HepG2 (cell line): ENCODE results near the gene HABP2.

ENCODE experiments used
- EZH2 ChIP-seq: conservative IDR thresholded peaks from 2 replicates; pipeline ENCODE4 v1.6.1; 2012; ENCODE audit warnings: mild to moderate bottlenecking, low read depth, low read length, moderate library complexity
- KLF6 ChIP-seq: IDR thresholded peaks from 2 replicates; pipeline ENCODE4 v1.8.0; 2016; ENCODE audit warnings: missing biosample characterization, missing genetic modification reagents
- MYC ChIP-seq: sonication (generic); formaldehyde crosslinking; IDR thresholded peaks from 2 replicates; pipeline ENCODE4 v1.9.0; 2021; ENCODE audit warnings: missing genetic modification reagents, borderline replicate concordance
- POLR2A ChIP-seq, 2 experiments: IDR thresholded peaks; 2 replicates each; pipeline ENCODE4 v1.6.1; 2011; ENCODE audit warnings: low read depth in 2 of 2, low read length in 2 of 2, mild to moderate bottlenecking in 1 of 2, moderate library complexity in 1 of 2; ENCODE audit not compliant: insufficient read depth in 1 of 2
- U2AF2 ChIP-seq: fragments of 200-400 bp; formaldehyde crosslinking; IDR thresholded peaks from 2 replicates; pipeline ENCODE4 v1.6.1; 2017; ENCODE audit warnings: low read depth, mild to moderate bottlenecking, low read length
- ZNF10 ChIP-seq: sonication (generic); formaldehyde crosslinking; IDR thresholded peaks from 2 replicates; pipeline ENCODE4 v1.4.0; 2020; ENCODE audit warnings: mild to moderate bottlenecking, low read depth, missing genetic modification reagents, borderline replicate concordance
- TF ChIP-seq, protein P1 (sequence below): sonication (generic); formaldehyde crosslinking; IDR thresholded peaks from 2 replicates; pipeline ENCODE4 v1.5.0; 2020; ENCODE audit warnings: missing genetic modification reagents
- TF ChIP-seq, protein P2 (sequence below): sonication (generic); formaldehyde crosslinking; IDR thresholded peaks from 2 replicates; pipeline ENCODE4 v1.4.0; 2020; ENCODE audit warnings: missing genetic modification reagents
- TF ChIP-seq, protein P3 (sequence below): sonication (generic); formaldehyde crosslinking; IDR thresholded peaks from 2 replicates; pipeline ENCODE4 v1.4.0; 2020; ENCODE audit warnings: mild to moderate bottlenecking, missing genetic modification reagents, borderline replicate concordance
- TF ChIP-seq, protein P4 (sequence below): sonication (generic); formaldehyde crosslinking; conservative IDR thresholded peaks from 2 replicates; pipeline ENCODE4 v1.4.0; 2020; ENCODE audit warnings: missing genetic modification reagents

DNA sequence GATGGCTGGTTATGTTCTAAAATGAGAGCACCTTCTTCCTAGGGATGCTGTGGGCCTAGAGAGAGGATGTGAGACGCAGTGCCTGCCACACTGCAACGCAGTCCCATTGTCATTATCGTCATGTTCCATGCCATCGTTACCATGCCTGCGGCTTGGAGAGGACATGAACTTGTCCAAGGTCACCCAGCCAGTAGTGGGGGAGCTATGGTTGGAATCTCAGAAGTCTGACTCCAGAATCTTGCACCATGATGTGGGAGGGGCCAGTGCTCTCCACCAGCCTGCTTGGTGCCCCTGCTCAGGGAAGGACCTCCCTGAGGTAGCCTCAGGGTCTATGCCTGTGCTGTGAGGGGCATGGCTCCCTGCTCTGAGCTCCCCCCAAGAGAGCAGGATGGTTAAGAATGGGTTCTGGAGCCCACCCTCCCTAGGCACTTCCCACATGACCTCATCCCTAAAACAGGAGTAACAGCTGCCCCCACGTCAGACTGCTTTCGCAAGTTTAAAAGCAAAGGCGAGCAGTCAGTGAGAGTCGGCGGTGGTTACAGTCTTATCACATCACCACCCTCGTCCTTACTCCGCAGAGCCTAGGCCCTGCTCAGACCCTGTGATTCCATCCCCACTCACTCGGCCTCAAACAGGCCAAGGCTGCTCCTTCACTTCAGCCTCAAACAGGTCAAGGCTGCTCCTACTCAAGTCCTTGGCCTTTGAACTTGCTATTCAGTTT lies 50.4 kb downstream of the HABP2 start:
- no peak for TF ChIP-seq POLR2A (IDR thresholded peaks at IDR 0.05; ENCODE audit: insufficient read depth in 1 of 2, low read depth in 2 of 2, low read length in 2 of 2)
- TF ChIP-seq MYC: no peak
- TF ChIP-seq, protein P1, sequence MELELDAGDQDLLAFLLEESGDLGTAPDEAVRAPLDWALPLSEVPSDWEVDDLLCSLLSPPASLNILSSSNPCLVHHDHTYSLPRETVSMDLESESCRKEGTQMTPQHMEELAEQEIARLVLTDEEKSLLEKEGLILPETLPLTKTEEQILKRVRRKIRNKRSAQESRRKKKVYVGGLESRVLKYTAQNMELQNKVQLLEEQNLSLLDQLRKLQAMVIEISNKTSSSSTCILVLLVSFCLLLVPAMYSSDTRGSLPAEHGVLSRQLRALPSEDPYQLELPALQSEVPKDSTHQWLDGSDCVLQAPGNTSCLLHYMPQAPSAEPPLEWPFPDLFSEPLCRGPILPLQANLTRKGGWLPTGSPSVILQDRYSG (CRISPR knock-in tag): no peak
- TF ChIP-seq, protein P2, sequence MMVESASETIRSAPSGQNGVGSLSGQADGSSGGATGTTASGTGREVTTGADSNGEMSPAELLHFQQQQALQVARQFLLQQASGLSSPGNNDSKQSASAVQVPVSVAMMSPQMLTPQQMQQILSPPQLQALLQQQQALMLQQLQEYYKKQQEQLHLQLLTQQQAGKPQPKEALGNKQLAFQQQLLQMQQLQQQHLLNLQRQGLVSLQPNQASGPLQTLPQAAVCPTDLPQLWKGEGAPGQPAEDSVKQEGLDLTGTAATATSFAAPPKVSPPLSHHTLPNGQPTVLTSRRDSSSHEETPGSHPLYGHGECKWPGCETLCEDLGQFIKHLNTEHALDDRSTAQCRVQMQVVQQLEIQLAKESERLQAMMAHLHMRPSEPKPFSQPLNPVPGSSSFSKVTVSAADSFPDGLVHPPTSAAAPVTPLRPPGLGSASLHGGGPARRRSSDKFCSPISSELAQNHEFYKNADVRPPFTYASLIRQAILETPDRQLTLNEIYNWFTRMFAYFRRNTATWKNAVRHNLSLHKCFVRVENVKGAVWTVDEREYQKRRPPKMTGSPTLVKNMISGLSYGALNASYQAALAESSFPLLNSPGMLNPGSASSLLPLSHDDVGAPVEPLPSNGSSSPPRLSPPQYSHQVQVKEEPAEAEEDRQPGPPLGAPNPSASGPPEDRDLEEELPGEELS: no peak
- TF ChIP-seq EZH2: no peak
- TF ChIP-seq, protein P3, sequence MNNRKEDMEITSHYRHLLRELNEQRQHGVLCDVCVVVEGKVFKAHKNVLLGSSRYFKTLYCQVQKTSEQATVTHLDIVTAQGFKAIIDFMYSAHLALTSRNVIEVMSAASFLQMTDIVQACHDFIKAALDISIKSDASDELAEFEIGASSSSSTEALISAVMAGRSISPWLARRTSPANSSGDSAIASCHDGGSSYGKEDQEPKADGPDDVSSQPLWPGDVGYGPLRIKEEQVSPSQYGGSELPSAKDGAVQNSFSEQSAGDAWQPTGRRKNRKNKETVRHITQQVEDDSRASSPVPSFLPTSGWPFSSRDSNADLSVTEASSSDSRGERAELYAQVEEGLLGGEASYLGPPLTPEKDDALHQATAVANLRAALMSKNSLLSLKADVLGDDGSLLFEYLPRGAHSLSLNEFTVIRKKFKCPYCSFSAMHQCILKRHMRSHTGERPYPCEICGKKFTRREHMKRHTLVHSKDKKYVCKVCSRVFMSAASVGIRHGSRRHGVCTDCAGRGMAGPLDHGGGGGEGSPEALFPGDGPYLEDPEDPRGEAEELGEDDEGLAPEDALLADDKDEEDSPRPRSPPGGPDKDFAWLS (CRISPR knock-in tag): no peak
- TF ChIP-seq KLF6 (CRISPR knock-in tag): no peak
- TF ChIP-seq U2AF2: no peak
- TF ChIP-seq, protein P4, sequence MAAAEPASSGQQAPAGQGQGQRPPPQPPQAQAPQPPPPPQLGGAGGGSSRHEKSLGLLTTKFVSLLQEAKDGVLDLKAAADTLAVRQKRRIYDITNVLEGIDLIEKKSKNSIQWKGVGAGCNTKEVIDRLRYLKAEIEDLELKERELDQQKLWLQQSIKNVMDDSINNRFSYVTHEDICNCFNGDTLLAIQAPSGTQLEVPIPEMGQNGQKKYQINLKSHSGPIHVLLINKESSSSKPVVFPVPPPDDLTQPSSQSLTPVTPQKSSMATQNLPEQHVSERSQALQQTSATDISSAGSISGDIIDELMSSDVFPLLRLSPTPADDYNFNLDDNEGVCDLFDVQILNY (CRISPR knock-in tag): no peak
- no peak for TF ChIP-seq ZNF10 (CRISPR knock-in tag)
